ENCODE measurements around the gene CDRT4.
"Not testable (repeated sequence)": the region's sequence is repeated elsewhere in the genome, so short reads cannot be mapped to it uniquely, and the experiment has no call there.

Gene CDRT4

DNA sequence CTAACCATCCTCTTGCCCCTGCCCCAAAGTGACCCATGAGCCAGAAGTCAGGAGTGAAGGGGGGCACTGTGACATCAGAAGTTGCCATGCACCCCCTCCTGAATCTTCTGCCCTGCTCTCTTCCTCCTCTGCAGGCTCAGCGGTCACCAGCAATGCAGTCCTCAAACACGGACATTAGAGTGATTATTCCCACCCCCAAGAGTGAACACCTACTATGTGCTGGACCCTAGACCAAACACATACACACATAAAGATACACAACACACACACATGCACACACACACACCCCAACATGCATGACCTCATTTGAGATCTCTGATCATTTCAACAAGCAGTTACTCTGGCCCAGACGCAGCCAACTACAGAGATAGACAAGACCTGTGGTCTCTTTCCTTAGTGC is at the start of gene CDRT4:
Gene CDRT4, minus strand, starts transcription at position 30 of the 400 bp plus-strand sequence. CDS start 27,383 bp downstream, outside the sequence.
- DNase-seq, result no peak

DNA sequence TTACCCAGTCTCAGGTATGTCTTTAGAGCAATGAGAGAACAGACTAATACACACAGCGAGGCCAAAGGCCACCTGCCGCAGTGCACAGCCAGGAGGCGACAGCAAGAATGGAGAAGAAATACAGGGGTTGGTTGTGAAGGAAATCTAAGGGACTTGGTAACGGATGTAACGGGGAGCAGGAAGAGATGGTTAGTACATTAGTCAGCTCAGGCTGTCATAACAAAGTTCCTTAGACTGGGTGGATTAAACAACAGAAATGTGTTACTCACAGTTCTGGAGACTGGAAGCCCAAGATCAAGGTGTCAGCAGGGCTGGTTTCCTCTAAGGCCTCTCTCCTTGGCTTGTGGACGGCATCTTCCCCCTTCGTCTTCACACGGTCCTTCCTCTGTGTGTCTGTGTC is 48.7 kb upstream of the CDRT4 start:
- DNase-seq, result no peak

DNA sequence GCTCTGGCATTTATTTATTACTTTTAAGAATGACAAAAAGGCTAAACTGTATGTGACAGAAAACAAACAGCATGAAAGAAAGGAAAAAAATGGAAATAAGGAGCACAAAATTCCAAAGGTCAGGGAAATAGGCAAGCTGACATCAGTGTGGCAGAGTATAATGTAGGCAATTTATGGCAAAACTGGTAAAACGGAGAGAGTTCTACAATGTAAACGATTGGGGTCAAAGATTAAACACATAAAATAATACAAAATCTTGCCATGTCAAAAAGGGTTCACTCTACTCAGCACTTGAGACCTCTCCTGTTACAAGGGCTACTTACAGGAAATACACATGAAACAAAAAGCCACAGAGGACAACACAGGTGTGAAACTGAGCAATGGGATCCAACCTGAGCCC is 47.0 kb upstream of the CDRT4 start:
- DNase-seq, result no peak

DNA sequence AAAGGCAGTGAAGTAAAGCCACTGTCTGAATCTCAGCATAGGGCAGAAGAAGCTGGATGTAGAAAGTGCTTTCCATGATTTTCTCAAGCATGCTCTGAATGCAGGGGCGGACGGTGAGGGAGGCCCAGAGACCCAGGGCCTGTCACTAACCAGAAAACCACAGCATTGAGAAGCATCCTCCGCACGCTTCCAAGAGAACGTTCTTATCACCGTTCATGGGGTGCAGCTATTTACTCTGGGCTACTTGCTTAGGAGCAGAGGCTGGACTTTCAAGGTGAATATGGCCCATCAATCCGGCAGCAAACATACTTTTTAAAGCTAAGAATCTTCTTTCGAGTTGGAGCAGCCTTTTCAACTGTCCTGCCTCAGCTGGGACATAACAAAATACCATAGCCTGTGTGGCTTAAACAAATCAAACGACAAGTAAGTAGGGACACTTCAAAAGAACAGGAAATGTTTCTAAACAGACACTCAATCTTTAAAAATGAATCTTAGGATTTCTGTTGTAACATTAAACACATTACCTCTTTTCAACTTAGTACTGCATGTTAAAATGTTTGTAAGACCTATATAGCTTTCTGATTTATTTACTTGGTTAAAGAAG is 46.5 kb upstream of the CDRT4 start:
- DNase-seq, result no peak

DNA sequence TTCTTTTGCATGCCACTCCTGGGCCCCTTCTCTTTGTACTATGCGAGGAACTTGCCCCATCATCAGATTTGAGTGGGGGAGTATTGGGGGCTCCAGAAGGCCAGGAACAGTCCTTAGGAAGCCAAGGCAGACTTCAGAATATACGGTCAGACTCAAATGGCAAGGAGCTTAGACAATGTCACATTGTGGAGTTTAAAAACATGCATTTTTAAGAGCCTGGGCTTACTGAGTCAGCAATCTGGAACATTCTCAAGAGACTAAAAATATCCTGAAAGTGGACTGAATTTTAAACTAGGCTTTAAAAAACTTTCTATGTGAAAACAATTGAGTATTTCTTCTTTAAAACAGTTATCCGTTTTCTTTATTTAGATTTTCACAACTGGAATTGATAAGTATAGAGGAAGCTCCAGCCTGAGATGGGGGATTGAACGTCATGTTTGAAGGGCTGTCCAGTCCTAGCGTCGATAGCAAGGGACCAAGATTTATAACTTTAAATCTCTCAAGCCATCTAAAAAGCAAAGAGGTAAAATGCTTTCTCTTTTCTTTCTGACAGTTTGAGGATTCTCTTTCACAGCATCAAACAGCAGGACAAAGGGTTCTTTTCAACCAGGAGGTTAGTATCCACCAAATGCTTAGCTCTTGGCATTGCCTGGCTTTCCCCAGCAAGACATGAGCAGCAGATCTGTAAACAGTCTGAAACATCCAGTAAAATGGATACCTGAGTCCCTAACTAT is 45.8 kb upstream of the CDRT4 start:
- DNase-seq, result no peak

DNA sequence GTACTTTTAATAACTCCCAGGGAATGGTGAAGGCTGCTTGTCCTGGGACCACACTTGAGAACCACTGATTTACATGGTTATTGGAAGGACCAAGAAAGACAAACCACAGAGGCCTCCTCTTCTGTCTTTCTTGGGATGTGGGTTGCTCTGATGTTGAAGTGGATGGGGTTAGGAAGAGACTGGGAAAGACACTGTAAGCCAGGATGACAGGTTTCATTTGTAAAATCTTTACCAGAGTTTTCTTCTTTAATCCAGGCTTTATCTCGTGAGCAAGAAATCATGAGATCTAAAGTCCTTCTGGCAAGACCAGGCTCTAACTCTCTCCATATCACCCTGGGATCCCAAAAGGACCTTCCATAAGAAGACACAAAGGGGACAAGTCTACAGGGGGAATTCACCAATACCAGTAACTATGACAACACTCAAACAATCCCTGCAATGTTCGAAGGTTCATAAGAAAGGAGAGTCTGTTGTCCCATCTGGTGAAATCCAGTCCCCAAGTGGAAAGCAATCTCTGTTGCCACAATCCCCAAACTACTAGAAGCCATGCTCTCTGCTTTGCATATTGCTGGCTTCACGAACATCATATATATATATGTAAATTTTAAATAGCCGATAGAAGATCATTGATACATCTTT is 44.8 kb upstream of the CDRT4 start:
- no peak for DNase-seq

DNA sequence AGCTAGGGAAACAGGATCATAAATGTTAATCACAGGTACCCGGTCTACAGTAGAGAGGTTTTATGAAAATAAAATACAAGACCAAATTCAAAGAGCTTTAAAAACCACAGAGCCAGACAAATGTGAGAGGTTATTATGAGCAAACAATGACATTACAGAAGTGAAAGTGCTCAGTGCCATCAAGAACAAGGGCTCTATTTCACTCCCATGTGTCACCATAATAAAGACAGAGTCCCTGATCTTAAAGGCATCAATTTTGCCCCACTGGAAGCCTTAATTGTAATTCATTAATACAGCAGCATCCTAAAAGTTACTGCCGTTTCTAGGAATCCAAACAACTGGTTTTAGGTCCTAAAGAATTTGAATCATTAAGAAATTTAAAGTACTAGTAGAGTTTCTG is 43.7 kb upstream of the CDRT4 start:
- no peak for DNase-seq

DNA sequence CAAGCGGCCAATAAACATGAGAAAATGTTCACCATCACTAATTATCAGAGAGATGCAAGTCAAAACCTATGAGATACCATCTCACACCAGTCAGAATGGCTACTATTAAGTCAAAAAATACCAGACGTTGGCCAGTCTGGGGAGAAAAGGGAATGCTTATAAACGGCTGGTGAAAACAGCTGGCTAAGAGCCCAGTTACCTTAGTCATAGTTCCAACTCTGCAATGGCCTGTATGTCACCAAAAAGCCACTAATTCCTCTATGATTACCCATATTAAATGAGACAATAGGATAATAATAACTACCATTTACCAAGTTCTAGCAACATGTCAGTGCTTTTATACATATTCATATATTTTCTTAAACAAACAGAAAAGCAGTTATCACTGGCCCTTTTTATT is 42.9 kb upstream of the CDRT4 start:
- no peak for DNase-seq

DNA sequence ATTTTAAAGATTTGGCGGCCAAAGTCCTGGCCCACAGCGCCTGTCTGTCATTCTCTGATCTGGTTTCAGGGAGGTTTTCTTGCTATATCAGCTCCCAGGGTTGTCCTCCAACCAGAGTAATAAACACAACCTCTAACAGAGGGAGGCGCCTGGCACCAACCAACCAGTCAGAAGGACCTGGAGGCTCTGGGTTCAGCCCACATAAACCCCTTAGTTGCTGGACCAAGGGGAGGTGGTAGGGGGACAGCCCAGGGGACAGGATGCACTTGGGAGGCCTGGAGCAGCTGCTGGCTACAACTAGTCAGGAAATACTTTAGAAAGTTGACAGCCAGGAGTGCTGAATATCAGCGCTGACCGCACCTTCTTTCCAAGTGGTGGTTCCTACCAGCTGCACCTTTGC is 41.7 kb upstream of the CDRT4 start:
- no peak for DNase-seq

DNA sequence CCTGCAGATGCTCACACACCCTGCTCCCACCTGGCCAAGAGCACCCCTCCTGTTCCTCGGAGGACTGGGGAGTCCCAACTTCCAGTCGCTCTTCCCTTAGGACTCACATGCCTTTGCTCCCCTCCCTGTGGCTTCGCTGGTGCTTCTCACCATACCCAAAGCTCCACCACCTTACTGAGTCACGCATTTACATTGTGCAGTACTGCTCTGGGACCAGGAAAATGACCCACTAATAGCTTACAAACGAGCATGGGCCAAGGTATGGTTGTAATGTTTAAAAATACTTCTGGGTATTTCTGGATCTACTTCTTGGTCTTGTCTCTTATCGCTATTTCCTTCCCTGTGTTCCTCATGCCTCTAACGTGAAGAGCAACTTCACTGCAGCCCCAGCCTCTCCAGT is 41.0 kb upstream of the CDRT4 start:
- DNase-seq, result no peak

DNA sequence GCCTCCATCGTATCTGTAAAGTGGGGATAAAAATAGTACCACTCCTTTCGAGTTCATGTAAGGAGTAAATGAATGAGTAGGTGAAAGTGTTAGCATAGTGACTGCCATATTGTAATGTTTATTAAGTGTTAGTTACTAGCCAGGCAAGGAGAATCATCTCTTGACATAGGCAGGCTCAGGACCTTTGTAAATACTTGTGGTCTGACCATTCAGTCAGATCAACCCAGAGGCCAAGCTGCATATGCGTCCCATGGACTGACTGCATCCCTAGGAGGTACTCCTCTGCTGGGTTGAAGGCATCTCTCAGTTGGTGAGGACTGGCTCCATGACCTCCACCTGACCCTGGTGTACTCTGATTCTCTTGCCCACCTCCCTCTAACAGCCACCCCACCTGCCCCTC is 40.5 kb upstream of the CDRT4 start:
- DNase-seq, result no peak

DNA sequence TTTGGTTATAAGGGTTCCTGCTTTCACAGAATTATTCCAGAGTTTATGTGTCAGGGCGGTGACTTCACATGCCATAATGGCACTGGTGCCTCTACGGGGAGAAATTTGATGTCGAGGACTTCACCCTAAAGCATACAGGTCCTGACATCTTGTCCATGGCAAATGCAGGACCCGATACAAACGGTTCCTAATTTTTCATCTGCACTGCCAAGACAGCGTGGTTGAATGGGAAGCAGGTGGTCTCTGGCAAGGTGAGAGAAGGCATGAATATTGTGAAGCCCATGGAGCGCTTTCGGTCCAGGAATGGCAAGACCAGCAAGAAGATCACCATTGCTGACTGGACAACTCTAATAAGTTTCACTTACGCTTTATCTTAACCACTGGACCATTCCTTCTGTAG is 39.6 kb upstream of the CDRT4 start:
- no peak for DNase-seq

DNA sequence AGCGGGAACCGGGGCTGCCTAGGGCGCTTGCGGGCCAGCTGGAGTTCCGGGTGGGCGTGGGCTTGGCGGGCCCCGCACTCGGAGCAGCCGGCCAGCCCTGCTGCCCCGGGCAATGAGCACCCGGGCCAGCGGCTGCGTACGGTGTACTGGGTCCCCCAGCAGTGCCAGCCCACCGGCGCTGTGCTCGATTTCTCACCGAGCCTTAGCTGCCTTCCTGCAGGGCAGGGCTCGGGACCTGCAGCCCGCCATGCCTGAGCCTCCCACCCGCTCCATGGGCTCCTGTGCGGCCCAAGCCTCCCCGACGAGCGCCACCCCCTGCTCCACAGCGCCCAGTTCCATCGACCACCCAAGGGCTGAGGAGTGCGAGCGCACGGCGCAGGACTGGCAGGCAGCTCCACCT is 38.3 kb upstream of the CDRT4 start:
- not testable (repeated sequence) for DNase-seq

DNA sequence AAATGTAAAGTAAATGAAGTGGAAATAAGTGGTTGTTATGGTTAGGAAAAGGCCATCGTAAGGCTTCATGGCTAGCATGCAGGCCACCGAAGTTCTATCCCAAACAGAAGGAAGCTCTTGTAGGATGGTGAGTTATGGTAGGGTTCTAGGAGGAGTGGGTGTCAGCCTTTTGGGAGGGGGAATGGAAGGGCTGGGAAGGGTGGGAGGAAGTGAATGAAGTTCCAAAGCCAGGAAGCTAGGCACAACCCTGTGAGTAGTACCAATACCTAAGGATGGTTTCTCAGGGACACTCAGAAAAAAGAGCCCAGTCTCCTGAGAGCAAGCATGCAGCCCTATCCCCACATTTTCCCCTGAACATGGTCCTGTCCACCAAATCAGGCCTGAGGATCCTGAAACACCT is 36.3 kb upstream of the CDRT4 start:
- DNase-seq, result no peak

DNA sequence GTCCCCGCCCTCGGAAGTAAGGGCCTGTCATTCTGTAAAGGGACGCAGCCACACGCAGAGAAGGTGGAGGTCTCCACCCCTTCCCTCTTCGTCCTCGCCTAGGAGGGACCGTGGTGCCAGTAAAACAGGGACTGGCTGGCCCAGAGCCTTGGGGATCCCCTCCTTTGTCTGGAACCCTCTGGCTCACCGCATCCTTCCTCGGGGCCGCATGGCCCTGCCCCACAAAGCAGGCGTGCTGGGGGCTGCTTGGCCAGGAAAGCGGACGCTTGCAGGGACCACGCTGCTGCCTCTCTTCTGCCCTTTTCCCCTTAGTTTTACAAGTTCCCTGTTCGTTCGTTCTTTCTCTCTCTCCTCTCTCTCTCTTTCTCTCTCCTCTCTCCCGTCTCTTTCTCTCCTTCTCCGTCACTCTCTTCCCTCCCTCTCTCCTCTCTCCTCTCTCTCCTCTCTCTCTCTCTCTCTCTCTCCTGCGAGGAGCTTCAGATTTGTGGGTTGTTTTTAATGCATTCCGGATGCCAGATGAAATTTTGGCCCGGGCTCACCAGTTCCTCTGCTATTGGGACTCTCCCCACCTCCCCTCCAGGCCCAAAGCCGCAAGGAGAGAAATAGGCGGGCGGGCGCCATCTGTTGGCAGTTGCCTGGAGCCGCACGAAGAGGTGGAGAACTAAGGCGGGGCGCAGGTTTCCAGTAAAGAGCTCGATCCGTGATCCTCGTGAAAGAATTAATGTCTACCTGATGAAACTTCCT is 35.1 kb upstream of the CDRT4 start:
- DNase-seq, result no peak

DNA sequence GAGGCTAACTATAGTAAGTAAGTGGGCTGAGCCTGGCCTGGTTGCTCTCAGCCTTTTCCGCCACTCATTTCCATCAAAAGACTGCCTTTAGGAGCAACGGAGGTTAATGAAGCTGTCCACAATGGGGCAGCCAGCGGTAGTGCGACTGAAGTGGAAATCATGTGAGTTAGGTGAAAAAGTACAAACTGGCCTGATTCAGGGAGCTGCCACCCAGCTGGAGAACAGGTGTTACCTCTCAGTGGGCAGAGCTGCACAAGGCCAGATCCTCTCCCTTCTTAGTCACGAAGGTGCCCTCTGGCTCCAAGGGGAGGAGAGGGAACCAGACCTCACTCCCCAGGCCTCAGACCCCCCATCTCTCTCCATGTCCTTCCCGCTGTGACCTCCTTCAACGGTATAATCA is 34.4 kb upstream of the CDRT4 start:
- no peak for DNase-seq

DNA sequence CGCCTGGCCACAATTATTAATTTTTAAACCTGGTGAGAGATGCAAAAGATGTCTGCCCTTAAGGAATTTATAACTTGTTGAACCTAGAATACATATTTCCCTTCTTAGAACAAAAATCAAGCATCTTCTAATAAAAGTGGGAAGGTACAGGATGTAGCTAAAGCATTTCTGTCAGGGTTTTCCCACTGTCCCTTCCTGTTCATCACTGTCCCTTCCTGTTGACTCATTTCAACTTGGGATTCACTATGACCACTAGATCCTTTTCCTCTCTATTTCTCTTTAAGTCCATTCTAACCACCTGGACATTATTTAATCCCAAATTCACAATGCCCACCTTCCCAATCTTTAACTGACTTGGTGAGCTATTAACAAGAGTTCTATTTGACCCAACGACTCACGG is 33.9 kb upstream of the CDRT4 start:
- DNase-seq, result no peak

DNA sequence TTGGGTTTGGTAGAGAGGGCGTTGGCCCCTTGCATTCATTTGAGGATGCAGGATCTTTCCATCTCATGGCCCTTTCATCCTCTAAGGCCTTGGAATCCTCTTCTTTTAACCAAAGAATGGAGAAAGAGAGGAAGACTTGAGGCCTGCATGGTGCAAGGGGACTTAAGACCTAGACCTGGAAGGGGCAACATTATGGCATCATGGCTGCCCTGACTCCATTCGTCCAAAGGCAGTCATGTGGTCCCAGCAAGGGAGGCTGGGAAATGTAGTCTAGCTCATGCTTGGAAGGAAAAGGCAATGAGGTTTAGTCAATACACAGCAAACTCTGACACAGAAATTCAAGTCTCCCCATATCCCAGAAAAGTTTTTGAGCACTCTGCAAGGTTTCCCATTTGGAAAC is 30.7 kb upstream of the CDRT4 start:
- DNase-seq, result no peak

DNA sequence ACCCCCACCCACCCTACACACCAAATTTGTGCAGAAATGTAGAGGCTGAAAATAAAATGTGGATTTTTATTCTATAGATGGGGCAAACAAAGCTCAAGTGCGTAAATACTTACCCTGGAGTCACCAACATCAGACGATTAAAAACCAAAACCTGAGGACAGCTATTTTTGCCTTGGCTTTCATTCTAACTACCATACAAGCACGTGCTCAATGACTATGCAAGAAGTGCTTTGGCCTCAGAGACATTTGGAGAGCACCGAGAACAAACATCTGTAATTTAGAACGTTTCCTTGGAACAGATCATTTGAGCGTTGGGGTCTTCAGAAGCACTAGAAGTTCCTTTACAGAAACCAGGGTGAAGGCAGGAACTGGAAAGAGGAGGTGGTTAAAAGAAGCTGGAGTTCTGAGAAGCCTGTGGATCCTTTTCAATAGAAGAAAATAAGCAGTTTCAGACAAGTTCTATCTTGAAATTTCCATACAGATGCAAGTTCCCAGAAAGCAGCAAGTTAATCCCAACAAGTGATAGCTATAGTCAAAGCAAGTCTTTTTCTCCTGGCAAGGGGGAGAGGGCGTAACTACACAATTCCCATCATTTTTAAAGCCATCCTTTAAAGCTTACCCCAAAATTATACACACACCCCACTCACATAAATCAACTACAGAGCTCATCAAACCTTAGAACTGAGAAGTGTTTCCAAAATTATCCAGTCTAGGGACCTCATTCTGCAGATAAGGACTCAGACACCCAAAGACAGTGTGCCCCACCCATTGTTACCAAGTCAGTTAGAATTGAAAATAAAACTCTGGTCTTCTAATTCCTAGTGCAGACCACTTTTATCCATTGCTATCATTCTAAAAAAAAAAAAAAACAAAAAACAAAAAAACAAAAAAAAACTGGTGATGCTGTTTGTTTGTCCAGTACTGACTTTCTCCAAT is 29.6 kb upstream of the CDRT4 start:
- no peak for DNase-seq

DNA sequence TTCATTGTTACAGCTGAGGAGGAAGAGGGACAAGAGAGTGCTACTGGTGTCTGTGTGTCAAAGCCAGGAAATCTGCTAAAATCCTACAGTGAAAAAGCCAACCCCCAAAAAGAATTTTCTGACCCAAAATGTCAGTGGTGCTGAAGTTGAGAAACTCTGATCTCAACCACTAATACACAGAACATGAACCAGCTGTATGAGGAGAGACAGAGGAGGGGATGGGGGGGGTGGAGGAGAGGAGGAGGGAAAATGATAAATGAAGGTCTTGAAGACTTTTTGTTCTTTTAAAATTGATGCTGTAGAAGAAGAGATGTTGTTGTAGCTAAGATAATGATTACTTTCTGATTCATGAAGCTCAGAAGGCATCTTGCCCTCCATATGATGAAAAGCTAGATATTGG is 27.4 kb upstream of the CDRT4 start:
- DNase-seq, result no peak

DNA sequence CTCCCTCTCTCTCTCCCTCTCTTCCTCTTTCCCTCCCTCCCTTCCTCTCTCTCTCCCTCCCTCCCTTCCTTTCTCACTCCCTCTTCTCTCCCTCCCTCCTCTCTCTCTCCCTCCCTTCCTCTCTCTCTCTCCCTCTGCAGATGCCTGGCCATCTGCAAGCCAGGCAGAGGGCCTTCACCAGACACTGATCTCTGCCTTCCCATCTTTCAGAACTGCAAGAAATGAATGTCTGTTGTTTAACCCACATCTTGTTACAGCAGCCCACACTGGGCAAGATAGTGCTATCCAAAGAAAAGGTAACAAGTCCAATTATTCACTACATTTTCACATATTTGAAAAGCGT is 26.2 kb upstream of the CDRT4 start:
- DNase-seq, result no peak

DNA sequence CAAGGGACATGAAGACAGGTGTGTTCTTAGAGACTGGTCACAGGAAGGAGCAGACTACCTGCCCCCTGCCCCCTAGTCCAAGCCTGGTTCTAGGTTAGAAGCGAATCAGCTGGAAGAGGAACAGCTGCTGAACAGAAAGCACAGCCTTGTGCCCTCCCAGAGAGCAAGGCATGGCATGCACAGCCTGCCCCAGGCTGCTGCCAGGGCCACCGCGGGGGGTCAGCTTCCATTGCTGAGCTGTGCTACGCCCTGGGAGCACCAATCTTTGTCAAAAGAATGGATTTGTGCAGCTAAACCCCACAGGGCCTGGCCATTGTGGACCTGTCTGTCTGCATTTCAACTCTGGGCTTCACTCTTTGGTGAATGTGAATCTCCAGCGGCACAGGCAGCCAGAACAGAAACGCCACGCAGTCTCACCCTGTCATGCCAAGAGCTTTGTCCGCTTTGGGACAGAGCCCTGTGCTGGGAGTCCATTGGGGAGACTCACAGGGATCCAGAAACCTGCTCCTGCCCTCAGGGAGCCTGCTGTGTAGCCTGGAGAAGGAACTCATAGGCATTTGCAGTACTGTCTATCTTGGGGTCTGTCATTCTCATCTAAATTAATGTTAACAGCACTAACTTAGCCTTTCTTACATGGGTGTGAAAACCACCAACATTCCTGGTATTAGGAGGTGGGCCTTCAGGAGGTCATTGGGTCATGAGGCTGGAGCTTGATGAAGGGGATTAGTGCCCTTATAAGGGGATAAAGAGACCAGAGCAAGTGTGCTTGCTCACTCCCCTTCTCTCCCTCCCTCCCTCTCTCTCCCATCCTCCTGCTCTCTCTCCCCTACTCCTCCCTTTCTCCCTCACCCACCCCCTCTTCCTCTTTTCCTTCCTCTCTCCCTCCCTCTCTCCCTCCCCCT is 25.6 kb upstream of the CDRT4 start:
- DNase-seq, result no peak
